Caco-2 (cell line): ENCODE measurements around the gene COPS9. TPM values are rescaled to one million over a fixed set of nuclear protein-coding genes. Genes with fewer than 3 reads are reported as not detected.

ENCODE experiments used
- BruUV-seq: library from RNA; stranded (reverse); fragments of 400-500 nt; replicated peaks from 2 replicates; lab custom pipeline; 2021; lab: Mats Ljungman, UMichigan
- CTCF ChIA-PET: fragments of 300-600 bp; sonication (Branson Sonifier 250); formaldehyde crosslinking; loops from one replicate; lab custom pipeline; 2022; ENCODE audit warnings: antibody characterized with exemption; lab: Charles Lee
- POLR2A ChIA-PET: fragments of 300-600 bp; sonication (Branson Sonifier 250); formaldehyde crosslinking; loops from one replicate; lab custom pipeline; 2022; ENCODE audit warnings: antibody characterized with exemption; lab: Charles Lee
- DNase-seq, 2 experiments: peaks; one replicate each; pipeline versions ENCODE4 v3.0.0 to v3.0.0-alpha.2; 2020 to 2022
- H3K27me3 ChIP-seq: replicated peaks from 2 replicates; pipeline ENCODE4 v1.6.0; 2011; ENCODE audit warnings: low read length; ENCODE audit not compliant: control insufficient read depth, insufficient read depth
- H3K36me3 ChIP-seq: 2 replicates; pipeline ENCODE4 v1.5.1; 2011; ENCODE audit warnings: low read length; ENCODE audit not compliant: control insufficient read depth, insufficient read depth
- H3K4me1 ChIP-seq: fragments of 250-450 bp; sonication (Bioruptor Pico); 2 replicates; pipeline ENCODE4 v1.5.1; 2020; ENCODE audit warnings: mild to moderate bottlenecking
- H3K4me3 ChIP-seq: 2 replicates; pipeline ENCODE4 v1.5.1; 2011; ENCODE audit warnings: low read depth, mild to moderate bottlenecking, control low read depth, low read length
- H3K9me3 ChIP-seq: fragments of 250-450 bp; sonication (Bioruptor Pico); 2 replicates; pipeline ENCODE4 v1.5.1; 2020; ENCODE audit warnings: mild to moderate bottlenecking, moderate library complexity
- H3K27ac Mint-ChIP-seq: one replicate; pipeline ENCODE4 v1.8.0; 2022; ENCODE audit warnings: mixed read lengths; ENCODE audit not compliant: unreplicated experiment
- H3K27me3 Mint-ChIP-seq: one replicate; pipeline ENCODE4 v1.8.0; 2022; ENCODE audit warnings: mixed read lengths; ENCODE audit not compliant: insufficient read depth, unreplicated experiment
- H3K36me3 Mint-ChIP-seq: one replicate; pipeline ENCODE4 v1.8.0; 2022; ENCODE audit warnings: mild to moderate bottlenecking, mixed read lengths; ENCODE audit not compliant: insufficient read depth, unreplicated experiment
- H3K4me1 Mint-ChIP-seq: one replicate; pipeline ENCODE4 v1.8.0; 2022; ENCODE audit warnings: low read depth, mixed read lengths; ENCODE audit not compliant: unreplicated experiment
- H3K4me3 Mint-ChIP-seq: one replicate; pipeline ENCODE4 v1.8.0; 2022; ENCODE audit warnings: mild to moderate bottlenecking, moderate library complexity, mixed read lengths; ENCODE audit not compliant: unreplicated experiment
- H3K9me3 Mint-ChIP-seq: one replicate; pipeline ENCODE4 v1.8.0; 2022; ENCODE audit warnings: mixed read lengths; ENCODE audit not compliant: unreplicated experiment
- CTCF ChIP-seq, 2 experiments: fragments of 200-600 bp in 1 of 2; IDR thresholded peaks; 1 replicate in 1 of 2; 2 replicates in 1 of 2; pipeline versions ENCODE4 v1.5.1 to v1.8.0; 2011 to 2022; ENCODE audit warnings: antibody characterized with exemption in 1 of 2, control low read depth in 1 of 2, inconsistent platforms in 1 of 2, low read depth in 1 of 2, low read length in 1 of 2, mild to moderate bottlenecking in 1 of 2, moderate library complexity in 1 of 2; ENCODE audit not compliant: insufficient read depth in 1 of 2, severe bottlenecking in 1 of 2, unreplicated experiment in 1 of 2
- intact Hi-C: fragments of 100-400 bp; cut with micrococcal nuclease; formaldehyde crosslinking; loops from one replicate; pipeline ENCODE4 v1.10.0; 2022; ENCODE audit not compliant: unreplicated experiment
- total RNA-seq: library from RNA; stranded (reverse); gene quantifications from 2 replicates; pipeline ENCODE4 v1.2.3, GENCODE V29; 2022

COPS9 gene
- total RNA-seq, 1 experiment from 2014 or later = 86.3 TPM

- Histone ChIP-seq H3K9me3 (no peaks in the 10 kb centered on the region), H3K36me3 (no peaks in the 10 kb centered on the region; the same call in 1 of the 2 replicates), H3K4me1 (0 out of 2 replicates have a peak, but pooled peaks cover 4% of the 10 kb centered on the region), H3K27me3 (no peaks in the 10 kb centered on the region; the same call in 1 of the 2 replicates), H3K4me3 (no peak overlapping the region)
- H3K4me1 Mint-ChIP-seq = no peaks in the 10 kb centered on the region
- H3K27ac Mint-ChIP-seq = no peak overlapping the region
- peaks cover 3% of the 10 kb centered on the region for H3K27me3 Mint-ChIP-seq
- no peaks in the 10 kb centered on the region for H3K9me3 Mint-ChIP-seq
- no peak overlapping the region for H3K4me3 Mint-ChIP-seq
- TF ChIP-seq CTCF (IDR thresholded peaks at IDR 0.05; ENCODE audit: insufficient read depth in 1 of 2, low read depth in 1 of 2, low read length in 1 of 2, severe bottlenecking in 1 of 2, unreplicated experiment in 1 of 2) = no peak
- intact Hi-C loops = no loop called here
- ChIA-PET CTCF (no interaction called here), POLR2A (no interaction called here)
- DNase-seq = no peak
- no TSS peak for BruUV-seq
- peaks cover 6% of the 10 kb centered on the region for H3K36me3 Mint-ChIP-seq
These were observed 1.6 kb upstream of the COPS9 start for GRCh38 chr2:240137596-240138253.

GRCh38 chr2:240136671-240137292, 677 bp upstream of the COPS9 start:
- intact Hi-C loops = no loop called here
- Histone ChIP-seq H3K9me3 (no peaks in the 10 kb centered on the region), H3K4me1 (0 out of 2 replicates have a peak, but pooled peaks cover 4% of the 10 kb centered on the region), H3K27me3 (no peaks in the 10 kb centered on the region; the same call in 1 of the 2 replicates), H3K36me3 (no peaks in the 10 kb centered on the region; the same call in 1 of the 2 replicates), H3K4me3 (peak overlapping the region; percentile 87)
- Mint-ChIP-seq H3K36me3 (peaks cover 6% of the 10 kb centered on the region), H3K4me1 (no peaks in the 10 kb centered on the region), H3K27ac (peak overlapping the region; percentile 81), H3K4me3 (peak overlapping the region; percentile 80), H3K27me3 (peaks cover 3% of the 10 kb centered on the region), H3K9me3 (no peaks in the 10 kb centered on the region)
- no peak for DNase-seq
- CTCF ChIA-PET = no interaction called here
- no TSS peak for BruUV-seq
- POLR2A ChIA-PET = no interaction called here
- TF ChIP-seq CTCF (IDR thresholded peaks at IDR 0.05; ENCODE audit: insufficient read depth in 1 of 2, low read depth in 1 of 2, low read length in 1 of 2, severe bottlenecking in 1 of 2, unreplicated experiment in 1 of 2) = no peak

- Histone ChIP-seq H3K4me1 (0 out of 2 replicates have a peak, but pooled peaks cover 4% of the 10 kb centered on the region), H3K27me3 (no peaks in the 10 kb centered on the region), H3K36me3 (no peaks in the 10 kb centered on the region; the same call in 1 of the 2 replicates), H3K9me3 (no peaks in the 10 kb centered on the region), H3K4me3 (peak overlapping the region; percentile 87)
- peak overlapping the region; percentile 80 for H3K4me3 Mint-ChIP-seq
- H3K27me3 Mint-ChIP-seq = peaks cover 3% of the 10 kb centered on the region
- ChIA-PET POLR2A (no interaction called here), CTCF (no interaction called here)
- BruUV-seq = TSS peak; percentile 29
- H3K9me3 Mint-ChIP-seq = no peaks in the 10 kb centered on the region
- H3K36me3 Mint-ChIP-seq = peaks cover 6% of the 10 kb centered on the region
- H3K27ac Mint-ChIP-seq = peak overlapping the region; percentile 81
- H3K4me1 Mint-ChIP-seq = no peaks in the 10 kb centered on the region
- DNase-seq = no peak
- no peak for TF ChIP-seq CTCF (IDR thresholded peaks at IDR 0.05; ENCODE audit: insufficient read depth in 1 of 2, low read depth in 1 of 2, low read length in 1 of 2, severe bottlenecking in 1 of 2, unreplicated experiment in 1 of 2)
- intact Hi-C loops = no loop called here
These were observed 446 bp downstream of the COPS9 start for GRCh38 chr2:240135706-240136012.
